H1 (cell line): ENCODE data around the gene CACNA1C. TPM values are rescaled to one million over a fixed set of nuclear protein-coding genes. Genes with fewer than 3 reads are reported as not detected.

ENCODE experiments used
- CTCF ChIA-PET: fragments of 300-600 bp; sonication (Branson Sonifier 250); formaldehyde crosslinking; loops from one replicate; lab custom pipeline; 2021; ENCODE audit not compliant: partially characterized antibody; lab: Charles Lee
- POLR2A ChIA-PET: fragments of 300-600 bp; sonication (Branson Sonifier 250); formaldehyde crosslinking; loops from one replicate; lab custom pipeline; 2021; ENCODE audit warnings: inconsistent platforms; ENCODE audit not compliant: partially characterized antibody; lab: Charles Lee
- DNase-seq, 2 experiments: peaks; one replicate each; pipeline versions ENCODE4 v3.0.0 to v3.0.0-alpha.2; 2010 to 2022; ENCODE audit warnings: low spot score in 2 of 2, low read depth in 1 of 2, mixed read lengths in 1 of 2
- FAIRE-seq: peaks from 2 replicates; lab custom pipeline; 2011; peaks lifted over from hg19 to GRCh38; lab: Jason Lieb, UNC
- H2AFZ ChIP-seq: 2 replicates; pipeline ENCODE4 v1.8.1; 2012; ENCODE audit warnings: low read length, inconsistent platforms
- H2AK5ac ChIP-seq: 2 replicates; pipeline ENCODE4 v1.6.1; 2013; ENCODE audit warnings: low read depth, low read length
- H2BK120ac ChIP-seq: replicated peaks from 2 replicates; pipeline ENCODE3; 2013; ENCODE audit warnings: low read depth, low read length, inconsistent platforms
- H2BK12ac ChIP-seq: 2 replicates; pipeline ENCODE4 v1.6.1; 2013; ENCODE audit warnings: low read depth, low read length
- H2BK15ac ChIP-seq: 2 replicates; pipeline ENCODE4 v1.6.1; 2013; ENCODE audit warnings: low read length
- H2BK20ac ChIP-seq: 2 replicates; pipeline ENCODE4 v1.6.1; 2013; ENCODE audit warnings: low read length
- H2BK5ac ChIP-seq: 2 replicates; pipeline ENCODE4 v1.6.1; 2013; ENCODE audit warnings: low read depth, low read length
- H3K14ac ChIP-seq: 2 replicates; pipeline ENCODE4 v1.6.1; 2013; ENCODE audit warnings: inconsistent platforms; ENCODE audit not compliant: insufficient read length
- H3K18ac ChIP-seq: 2 replicates; pipeline ENCODE4 v1.6.1; 2013; ENCODE audit warnings: low read length; ENCODE audit errors: extremely low read depth
- H3K23ac ChIP-seq: 2 replicates; pipeline ENCODE4 v1.6.1; 2013; ENCODE audit warnings: inconsistent platforms; ENCODE audit not compliant: insufficient read length
- H3K23me2 ChIP-seq: 2 replicates; pipeline ENCODE4 v1.6.1; 2013; ENCODE audit warnings: low read depth, low read length
- H3K27ac ChIP-seq: 2 replicates; pipeline ENCODE4 v1.6.1; 2011; ENCODE audit warnings: low read depth, low read length, inconsistent platforms
- H3K27me3 ChIP-seq, 4 experiments: replicated peaks in 1 of 4; 1 replicate in 1 of 4; 2 replicates in 3 of 4; pipeline versions ENCODE4 v1.6.1 to v1.8.1; 2011 to 2013; ENCODE audit warnings: low read length in 3 of 4, mild to moderate bottlenecking in 3 of 4, inconsistent platforms in 2 of 4, mixed read lengths in 2 of 4, moderate library complexity in 1 of 4; ENCODE audit not compliant: control insufficient read depth in 3 of 4, insufficient read depth in 3 of 4; ENCODE audit errors: extremely low read depth in 1 of 4
- H3K36me3 ChIP-seq, 4 experiments: 2 replicates each; pipeline versions ENCODE4 v1.6.1 to v1.8.1; 2011 to 2013; ENCODE audit warnings: mild to moderate bottlenecking in 4 of 4, low read length in 3 of 4, moderate library complexity in 2 of 4, control low read depth in 1 of 4, inconsistent platforms in 1 of 4; ENCODE audit not compliant: insufficient read depth in 4 of 4, control insufficient read depth in 2 of 4
- H3K4ac ChIP-seq: replicated peaks from 2 replicates; pipeline ENCODE3; 2013; ENCODE audit warnings: low read length, low read depth, mixed read lengths, inconsistent platforms; ENCODE audit not compliant: insufficient read length
- H3K4me1 ChIP-seq, 4 experiments: replicated peaks in 1 of 4; 1 replicate in 1 of 4; 2 replicates in 3 of 4; pipeline versions ENCODE4 v1.6.1 to v1.8.1; 2011 to 2013; ENCODE audit warnings: low read length in 3 of 4, inconsistent platforms in 2 of 4, mixed read lengths in 1 of 4; ENCODE audit not compliant: insufficient read depth in 4 of 4, control insufficient read depth in 3 of 4
- H3K4me2 ChIP-seq, 2 experiments: 2 replicates each; pipeline versions ENCODE4 v1.6.1 to v1.8.1; 2011 to 2013; ENCODE audit warnings: low read depth in 2 of 2, low read length in 2 of 2, control low read depth in 1 of 2, inconsistent platforms in 1 of 2, mild to moderate bottlenecking in 1 of 2; ENCODE audit not compliant: insufficient read depth in 1 of 2
- H3K4me3 ChIP-seq, 4 experiments: fragments of 200-600, 300-600 bp in 1 of 4; sonication (generic), shearing (Covaris generic), sonication (Bioruptor Twin) in 1 of 4; 2 replicates each; pipeline versions ENCODE4 v1.5.1 to v1.8.1; 2011 to 2016; ENCODE audit warnings: low read length in 4 of 4, low read depth in 3 of 4, control low read depth in 2 of 4, inconsistent platforms in 2 of 4, mild to moderate bottlenecking in 2 of 4, mixed read lengths in 1 of 4, moderate library complexity in 1 of 4; ENCODE audit not compliant: insufficient read depth in 2 of 4; ENCODE audit errors: extremely low read depth in 1 of 4
- H3K56ac ChIP-seq: replicated peaks from 2 replicates; pipeline ENCODE3; 2013; ENCODE audit warnings: low read depth, mild to moderate bottlenecking, mixed read lengths, low read length, inconsistent platforms; ENCODE audit not compliant: insufficient read length
- H3K79me1 ChIP-seq: 2 replicates; pipeline ENCODE4 v1.6.1; 2013; ENCODE audit warnings: low read depth, low read length, control low read depth
- H3K79me2 ChIP-seq, 2 experiments: 2 replicates each; pipeline versions ENCODE4 v1.6.1 to v1.8.1; 2012 to 2013; ENCODE audit warnings: low read length in 2 of 2, mild to moderate bottlenecking in 2 of 2, inconsistent platforms in 1 of 2; ENCODE audit not compliant: insufficient read depth in 2 of 2, control insufficient read depth in 1 of 2
- H3K9ac ChIP-seq, 4 experiments: replicated peaks in 1 of 4; 1 replicate in 1 of 4; 2 replicates in 3 of 4; pipeline versions ENCODE4 v1.6.1 to v1.8.1; 2011 to 2013; ENCODE audit warnings: low read depth in 3 of 4, low read length in 3 of 4, control low read depth in 2 of 4, mild to moderate bottlenecking in 2 of 4, moderate library complexity in 2 of 4, inconsistent platforms in 1 of 4; ENCODE audit errors: extremely low read depth in 1 of 4
- H3K9me3 ChIP-seq, 2 experiments: 2 replicates each; pipeline versions ENCODE4 v1.6.1 to v1.8.1; 2012 to 2013; ENCODE audit warnings: mild to moderate bottlenecking in 2 of 2, moderate library complexity in 2 of 2, control low read depth in 1 of 2, inconsistent platforms in 1 of 2, low read depth in 1 of 2, low read length in 1 of 2, mixed read lengths in 1 of 2; ENCODE audit not compliant: insufficient read depth in 2 of 2
- H4K20me1 ChIP-seq, 2 experiments: replicated peaks in 1 of 2; 2 replicates each; pipeline versions ENCODE3 to v1.8.1; 2011 to 2013; ENCODE audit warnings: inconsistent platforms in 2 of 2, low read length in 2 of 2, mild to moderate bottlenecking in 1 of 2; ENCODE audit not compliant: insufficient read depth in 2 of 2, control insufficient read depth in 1 of 2
- H4K5ac ChIP-seq: 2 replicates; pipeline ENCODE4 v1.6.1; 2013; ENCODE audit warnings: low read length, low read depth, mixed read lengths, inconsistent platforms; ENCODE audit not compliant: insufficient read length
- H4K8ac ChIP-seq: 2 replicates; pipeline ENCODE4 v1.8.0; 2013; ENCODE audit warnings: mild to moderate bottlenecking, moderate library complexity, low read length, inconsistent platforms; ENCODE audit not compliant: insufficient read depth; ENCODE audit errors: extremely low read depth
- H4K91ac ChIP-seq: replicated peaks from 2 replicates; pipeline ENCODE3; 2013; ENCODE audit warnings: low read length, mixed read lengths, inconsistent platforms; ENCODE audit not compliant: insufficient read length
- EZH2 ChIP-seq: fragments of 200-600 bp; sonication (generic); IDR thresholded peaks from 2 replicates; pipeline ENCODE4 v1.7.1; 2012; ENCODE audit warnings: low read depth, mild to moderate bottlenecking, moderate library complexity, low read length, inconsistent platforms; ENCODE audit not compliant: severe bottlenecking
- GTF2F1 ChIP-seq: IDR thresholded peaks from 2 replicates; pipeline ENCODE4 v1.6.1; 2012; ENCODE audit warnings: low read depth, low read length, improper control_type of control experiment, borderline replicate concordance
- JUND ChIP-seq: IDR thresholded peaks from 2 replicates; pipeline ENCODE4 v1.6.1; 2011; ENCODE audit warnings: mild to moderate bottlenecking, improper control_type of control experiment, low read length
- KDM4A ChIP-seq: IDR thresholded peaks from one replicate; pipeline ENCODE4 v1.7.1; 2012; ENCODE audit warnings: low read depth, mild to moderate bottlenecking, moderate library complexity, low read length, inconsistent platforms; ENCODE audit not compliant: severe bottlenecking
- POU5F1 ChIP-seq: IDR thresholded peaks from 2 replicates; pipeline ENCODE4 v1.6.1; 2011; ENCODE audit warnings: low read depth, mild to moderate bottlenecking, low read length, moderate library complexity
- RBBP5 ChIP-seq: IDR thresholded peaks from 2 replicates; pipeline ENCODE4 v1.7.1; 2012; ENCODE audit warnings: low read depth, mild to moderate bottlenecking, inconsistent platforms, low read length, moderate library complexity, borderline replicate concordance
- RNF2 ChIP-seq: fragments of 200-900, 300-1000 bp; sonication (generic); IDR thresholded peaks from 2 replicates; pipeline ENCODE4 v1.7.1; 2016; ENCODE audit warnings: borderline replicate concordance, low read depth, mild to moderate bottlenecking, antibody characterized with exemption, low read length; ENCODE audit not compliant: poor library complexity, severe bottlenecking; ENCODE audit errors: missing control alignments
- SAP30 ChIP-seq: fragments of 300-600 bp; sonication (generic); IDR thresholded peaks from 2 replicates; pipeline ENCODE4 v1.7.1; 2012; ENCODE audit warnings: low read length, moderate library complexity, mild to moderate bottlenecking, inconsistent platforms; ENCODE audit not compliant: insufficient read depth, insufficient replicate concordance
- SIRT6 ChIP-seq: IDR thresholded peaks from one replicate; pipeline ENCODE4 v1.7.1; 2012; ENCODE audit warnings: low read length, inconsistent platforms
- SP2 ChIP-seq: IDR thresholded peaks from 2 replicates; pipeline ENCODE4 v1.6.1; 2012; ENCODE audit warnings: mild to moderate bottlenecking, low read length, inconsistent platforms
- SP4 ChIP-seq: IDR thresholded peaks from 2 replicates; pipeline ENCODE4 v1.6.1; 2012; ENCODE audit warnings: low read length, inconsistent platforms
- SRF ChIP-seq: IDR thresholded peaks from 2 replicates; pipeline ENCODE4 v1.6.1; 2011; ENCODE audit warnings: mild to moderate bottlenecking, low read depth, low read length, moderate library complexity
- TAF7 ChIP-seq: optimal IDR thresholded peaks from 2 replicates; pipeline ENCODE3; 2011; ENCODE audit warnings: low read depth, mild to moderate bottlenecking, inconsistent platforms, low read length, moderate library complexity, borderline replicate concordance
- TCF12 ChIP-seq: IDR thresholded peaks from 2 replicates; pipeline ENCODE4 v1.6.1; 2011; ENCODE audit warnings: low read depth, mild to moderate bottlenecking, low read length
- WGBS, 2 experiments: shearing (Covaris generic) in 1 of 2; methylation state at CpG; one replicate each; pipeline versions ENCODE4 v1.1.6 to v1.1.7; 2013 to 2015; ENCODE audit warnings: low lambda C conversion rate in 2 of 2, mixed read lengths in 2 of 2, inconsistent platforms in 1 of 2, low coverage in 1 of 2, missing lambda C conversion rate in 1 of 2; ENCODE audit not compliant: insufficient replicate concordance in 2 of 2, insufficient coverage in 1 of 2, insufficient read length in 1 of 2; ENCODE audit errors: extremely low coverage in 1 of 2, missing lambda C conversion rate in 1 of 2; 5-methylcytosine and 5-hydroxymethylcytosine counted together
- polyA plus RNA-seq, 7 experiments: library from polyadenylated mRNA; depleted of rRNA in 3 of 7; stranded (reverse) in 5 of 7; unstranded in 2 of 7; fragments of >200 nt in 5 of 7; fragments of 200-250 nt in 2 of 7; gene quantifications; 1 replicate in 5 of 7; 2 replicates in 1 of 7; 4 replicates in 1 of 7; pipeline versions ENCODE4 v1.2.1 to v1.2.3, GENCODE V29; 2011 to 2013; ENCODE audit warnings: missing spikeins in 2 of 7, mixed read lengths in 2 of 7
- total RNA-seq: library from RNA; stranded (reverse); fragmentation: NEBNext Ultra II Directional; extraction: Animal tissue kit (Norgen Biotek cat#: 25700); gene quantifications from 2 replicates; pipeline ENCODE4 v1.2.1, GENCODE V29; 2021

CACNA1C gene
- total and polyA plus RNA-seq, 2 of the 8 experiments (the other 6 are each of a cell fraction or from before 2014, with no cell fraction given): 1.3 TPM

GRCh38 chr12:2411011-2411410 is 358.2 kb downstream of the CACNA1C start:
- POLR2A ChIA-PET: interaction anchor here (0.6 to 2.1 kb wide), 5 partner anchors 10 to 358 kb away, joined by 3 to 4 read pairs (median 3); no protein-coding TSS in a partner anchor
- Histone ChIP-seq H3K4me1 (peaks cover 0 to 13% (median 9%) of the 10 kb centered on the region in 4 experiments; a peak in 5 of 7 replicates), H4K8ac (no peak overlapping the region), H3K27ac (no peak overlapping the region), H2BK120ac (no peak overlapping the region), H3K9ac (no peak overlapping the region), H3K79me2 (no peaks in the 10 kb centered on the region), H2BK20ac (no peak overlapping the region), H2BK12ac (no peak overlapping the region), H3K4ac (no peak overlapping the region), H2BK5ac (no peak overlapping the region), H4K5ac (no peak overlapping the region), H3K9me3 (no peaks in the 10 kb centered on the region), H2AK5ac (no peak overlapping the region), H3K14ac (no peak overlapping the region), H4K91ac (no peak overlapping the region), H3K36me3 (no peaks in the 10 kb centered on the region), H3K18ac (no peak overlapping the region; the same call in 1 of the 2 replicates), H3K23me2 (no peaks in the 10 kb centered on the region), H3K4me3 (no peak overlapping the region), H2AFZ (0 out of 2 replicates have a peak overlapping the region, but pooled peaks have one; percentile 57), H4K20me1 (no peaks in the 10 kb centered on the region), H3K4me2 (no peak overlapping the region), H3K79me1 (no peaks in the 10 kb centered on the region; the same call in 1 of the 2 replicates), H2BK15ac (peak overlapping the region; percentile 84; the same call in 1 of the 2 replicates), H3K27me3 (no peaks in the 10 kb centered on the region), H3K56ac (no peak overlapping the region), H3K23ac (no peak overlapping the region)
- WGBS, 2 experiments: 84% methylated on average over 7 of the region's 7 CpGs; no CpG with 5 or more reads in 1 of the 2 experiments
- FAIRE-seq (no peak), DNase-seq (no peak)
- CTCF ChIA-PET: interaction anchor here (1.0 to 10.7 kb wide), 4 partner anchors 9 to 25 kb away, joined by 3 to 94 read pairs (median 12); no protein-coding TSS in a partner anchor
- no peak for TF ChIP-seq RNF2
- no peak for TF ChIP-seq SAP30
- TF ChIP-seq SRF: no peak
- no peak for TF ChIP-seq TCF12
- no peak for TF ChIP-seq RBBP5
- TF ChIP-seq SIRT6: no peak
- no peak for TF ChIP-seq KDM4A
- no peak for TF ChIP-seq JUND
- TF ChIP-seq TAF7: no peak
- no peak for TF ChIP-seq GTF2F1
- no peak for TF ChIP-seq EZH2
- TF ChIP-seq SP4: no peak
- TF ChIP-seq SP2: no peak
- no peak for TF ChIP-seq POU5F1
